GM21381 (cell line): ENCODE results near the gene NOSIP.

ENCODE experiments used
- ATAC-seq: cut with Tn5 transposase; IDR thresholded peaks from one replicate; pipeline ENCODE4 v1.9.1; 2021; ENCODE audit warnings: mild to moderate bottlenecking, moderate library complexity; ENCODE audit not compliant: unreplicated experiment

The NOSIP gene

GRCh38 chr19:49574206-49574755, 6.1 kb downstream of the NOSIP start:
- no peak for ATAC-seq

GRCh38 chr19:49573425-49573824, 6.9 kb downstream of the NOSIP start:
- no peak for ATAC-seq

- no peak for ATAC-seq
These were observed 7.3 kb downstream of the NOSIP start for GRCh38 chr19:49573009-49573408.

DNA sequence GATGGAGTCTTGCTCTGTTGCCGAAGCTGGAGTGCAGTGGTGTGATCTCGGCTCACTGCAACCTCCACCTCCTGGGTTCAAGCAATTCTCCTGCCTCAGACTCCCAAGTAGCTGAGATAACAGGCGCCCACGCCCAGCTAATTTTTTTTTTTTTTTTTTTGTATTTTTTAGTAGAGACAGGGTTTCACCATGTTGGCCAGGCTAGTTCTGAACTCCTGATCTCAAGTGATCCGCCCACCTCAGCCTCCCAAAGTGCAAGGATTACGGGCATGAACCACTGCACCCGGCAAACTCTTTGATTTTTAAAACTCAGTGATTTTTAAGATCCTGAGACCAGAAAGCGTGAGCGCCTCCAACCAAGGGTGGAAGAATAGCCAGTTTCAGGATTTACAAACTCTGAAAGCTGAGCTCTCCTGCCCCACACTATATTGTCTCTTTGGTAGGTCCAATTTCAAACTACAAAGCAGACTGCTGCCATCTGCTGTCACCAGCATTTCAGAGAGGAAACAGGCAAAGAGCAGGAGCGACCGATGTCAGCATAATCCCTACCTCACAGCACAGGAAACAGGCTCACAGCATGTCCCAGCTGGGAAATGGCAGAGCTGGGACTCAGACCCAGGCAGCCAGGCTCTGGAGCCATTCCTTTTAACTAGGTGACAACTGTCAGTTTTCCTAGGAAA, 9.2 kb downstream of the NOSIP start:
- no peak for ATAC-seq

GRCh38 chr19:49570138-49570856, 10.1 kb downstream of the NOSIP start:
- no peak for ATAC-seq

DNA sequence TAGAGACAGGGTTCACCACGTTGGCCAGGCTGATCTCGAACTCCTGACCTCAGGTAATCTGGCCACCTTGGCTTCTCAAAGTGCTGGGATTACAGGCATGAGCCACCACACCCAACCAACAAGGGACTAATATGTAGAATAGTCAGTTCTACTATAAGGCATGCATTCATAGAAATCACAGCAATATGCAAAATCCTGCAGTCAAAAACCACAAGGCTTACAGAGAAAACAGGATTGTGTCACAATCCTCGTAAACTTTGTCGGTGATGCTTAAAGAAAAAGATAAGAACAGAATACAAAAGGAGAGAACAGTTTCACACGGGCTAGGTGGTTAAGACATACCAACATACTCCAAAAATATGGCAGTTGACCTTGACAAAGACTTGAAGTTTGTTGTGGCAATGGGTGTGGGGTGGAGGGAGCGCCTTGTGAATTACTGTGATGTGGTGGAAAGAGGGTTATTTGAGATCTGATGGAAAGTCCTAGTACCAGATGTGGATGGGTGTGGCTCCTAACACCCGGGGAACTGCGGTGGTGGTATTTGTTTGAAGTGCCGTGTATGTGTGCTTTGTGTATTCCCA, 12.4 kb downstream of the NOSIP start:
- no peak for ATAC-seq

GRCh38 chr19:49566302-49566701, 14.1 kb downstream of the NOSIP start:
- ATAC-seq: no peak

DNA sequence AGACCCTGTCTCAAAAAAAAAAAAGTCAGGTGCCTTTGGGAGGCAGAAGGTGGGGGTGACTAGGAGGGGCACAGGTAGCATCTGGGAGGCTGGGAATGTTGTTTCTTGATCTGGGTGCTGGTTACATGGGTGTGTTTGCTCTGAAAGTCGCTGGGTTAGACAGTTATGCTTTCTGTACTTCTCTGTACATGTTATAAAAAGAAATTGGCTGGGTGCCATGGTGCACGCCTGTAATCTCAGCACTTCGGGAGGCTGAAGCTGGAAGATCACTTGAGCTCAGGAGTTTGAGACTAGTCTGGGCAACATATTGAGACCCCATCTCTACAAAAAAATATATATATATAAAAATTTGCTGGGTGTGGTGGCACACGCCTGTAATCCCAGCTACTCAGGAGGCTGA, 15.1 kb downstream of the NOSIP start:
- no peak for ATAC-seq

- ATAC-seq: no peak
These were observed 15.7 kb downstream of the NOSIP start for GRCh38 chr19:49564616-49565045.

DNA sequence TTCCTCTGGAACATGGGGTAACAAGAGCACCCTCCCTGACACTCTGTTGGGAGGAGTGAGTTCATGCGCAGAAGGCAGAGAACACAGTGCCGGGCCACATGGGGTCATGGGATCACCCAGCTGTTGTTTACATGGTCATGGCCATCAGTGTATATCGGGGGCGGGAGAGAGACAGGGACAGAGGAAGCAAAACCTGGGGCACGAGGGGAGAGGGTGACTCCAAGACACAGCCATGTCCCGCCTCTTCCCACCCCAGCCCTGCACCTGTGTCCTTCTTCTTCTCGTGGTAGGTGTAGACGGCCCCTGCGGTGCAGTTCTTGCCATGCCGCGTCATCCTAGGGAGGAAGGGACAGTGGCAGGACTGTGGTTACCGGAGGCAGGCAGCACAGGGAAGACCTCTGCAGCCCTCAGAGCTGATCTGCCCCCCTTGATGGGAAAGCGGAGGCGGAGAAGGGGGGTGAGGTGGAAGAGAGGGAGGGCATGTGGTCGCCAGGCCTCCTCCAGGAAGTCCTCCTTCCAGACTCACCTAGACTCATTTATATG, 19.9 kb downstream of the NOSIP start:
- no peak for ATAC-seq

GRCh38 chr19:49559928-49560327, 20.4 kb downstream of the NOSIP start:
- ATAC-seq: no peak

GRCh38 chr19:49559443-49559842, 20.9 kb downstream of the NOSIP start:
- ATAC-seq: no peak

GRCh38 chr19:49558591-49558990, 21.8 kb downstream of the NOSIP start:
- no peak for ATAC-seq

DNA sequence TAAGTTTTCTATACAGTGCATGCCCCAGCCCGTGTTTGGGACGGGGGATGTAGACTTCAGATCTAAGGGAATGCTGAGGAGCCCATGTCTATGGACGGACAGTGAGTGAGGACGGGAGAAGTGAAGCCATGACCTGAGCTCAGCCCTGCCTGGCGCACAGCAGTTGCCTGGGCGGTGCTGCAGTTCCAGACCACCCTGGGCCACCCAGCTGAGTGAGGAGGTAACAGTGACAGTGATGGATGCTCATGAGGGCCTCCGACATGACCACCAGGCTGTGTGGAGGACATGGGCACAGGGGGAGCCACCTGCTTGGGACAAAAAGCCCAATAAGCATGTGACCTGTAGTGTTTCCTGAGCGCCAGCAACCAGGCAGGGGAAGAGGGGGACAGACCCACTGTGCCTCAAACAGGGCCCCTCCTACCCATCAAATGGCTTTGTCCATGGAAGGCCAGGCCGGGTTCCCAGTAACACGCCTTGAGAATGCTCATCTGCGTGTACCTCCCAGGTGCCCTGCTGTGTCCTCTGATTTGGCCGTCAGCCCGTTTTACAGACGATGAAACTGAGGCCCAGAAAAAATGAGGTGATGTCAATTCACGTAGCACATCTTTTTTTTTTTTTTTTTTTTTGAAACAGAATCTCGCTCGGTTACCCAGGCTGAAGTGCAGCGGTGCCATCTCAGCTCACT, 22.6 kb downstream of the NOSIP start:
- ATAC-seq: no peak

GRCh38 chr19:49556412-49557398, 23.7 kb downstream of the NOSIP start:
- ATAC-seq: no peak

DNA sequence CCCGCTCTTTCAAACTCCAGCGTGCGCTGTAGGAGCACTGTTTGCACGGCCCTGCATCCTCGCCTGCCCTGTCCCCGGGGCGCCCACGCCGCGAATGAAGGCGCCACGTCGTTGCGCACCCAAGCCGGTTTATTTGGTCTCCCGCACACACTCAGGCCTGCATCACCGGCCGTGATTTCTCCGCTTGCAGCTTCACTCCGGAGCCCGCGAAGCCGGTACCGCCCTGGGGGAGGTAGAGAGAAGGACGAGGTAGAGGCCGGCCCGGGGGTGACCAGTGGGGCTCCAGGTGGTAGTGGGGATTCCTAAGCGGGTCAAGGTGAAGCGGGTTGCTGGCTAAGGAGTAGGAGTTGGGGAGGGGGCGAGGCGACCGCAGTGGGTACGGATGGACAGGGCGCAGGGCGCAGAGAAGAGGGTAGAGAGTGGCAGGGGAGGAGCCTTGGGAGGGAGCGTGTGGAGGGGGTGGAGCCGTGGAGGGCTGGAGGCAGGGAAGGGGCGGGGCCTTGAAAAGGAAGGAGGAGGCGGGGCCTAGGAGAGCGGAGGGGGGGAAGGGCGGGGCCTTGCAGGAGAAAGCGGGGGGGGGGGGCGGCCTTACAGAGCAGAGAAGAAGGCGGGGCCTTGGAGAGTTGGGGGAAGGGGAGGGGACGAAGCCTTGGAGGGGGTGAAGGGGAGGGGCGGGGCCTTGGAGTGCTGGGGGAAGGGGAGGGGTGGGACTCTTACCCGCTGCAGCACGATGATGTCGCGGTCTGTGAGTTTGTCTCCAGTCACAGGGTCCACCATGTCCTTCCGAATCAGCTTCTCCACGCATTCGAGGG, 24.6 kb downstream of the NOSIP start:
- no peak for ATAC-seq

DNA sequence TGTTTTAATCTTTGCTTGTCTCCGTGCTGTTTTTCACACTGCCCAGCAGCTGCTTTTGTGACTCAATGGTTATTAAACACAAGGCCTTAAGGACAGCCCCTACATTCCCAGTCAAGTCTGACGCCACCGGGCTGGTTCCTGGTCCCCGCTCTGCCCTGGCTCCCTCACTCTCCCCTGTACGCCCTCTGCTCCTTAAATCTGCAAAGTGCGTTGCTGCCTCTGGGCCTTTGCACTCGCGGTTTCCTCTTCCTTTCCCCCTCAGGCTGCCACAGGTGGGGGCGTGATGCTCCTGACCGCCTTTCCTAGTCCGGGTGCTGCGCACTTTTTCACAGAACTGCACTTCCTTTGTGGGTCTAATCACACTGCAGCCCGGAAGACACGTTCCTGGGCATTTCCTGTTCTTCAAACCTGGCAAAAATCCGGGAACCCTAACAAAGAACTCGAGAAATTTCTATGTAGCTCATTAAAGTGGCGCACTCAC, 25.6 kb downstream of the NOSIP start:
- ATAC-seq: no peak

DNA sequence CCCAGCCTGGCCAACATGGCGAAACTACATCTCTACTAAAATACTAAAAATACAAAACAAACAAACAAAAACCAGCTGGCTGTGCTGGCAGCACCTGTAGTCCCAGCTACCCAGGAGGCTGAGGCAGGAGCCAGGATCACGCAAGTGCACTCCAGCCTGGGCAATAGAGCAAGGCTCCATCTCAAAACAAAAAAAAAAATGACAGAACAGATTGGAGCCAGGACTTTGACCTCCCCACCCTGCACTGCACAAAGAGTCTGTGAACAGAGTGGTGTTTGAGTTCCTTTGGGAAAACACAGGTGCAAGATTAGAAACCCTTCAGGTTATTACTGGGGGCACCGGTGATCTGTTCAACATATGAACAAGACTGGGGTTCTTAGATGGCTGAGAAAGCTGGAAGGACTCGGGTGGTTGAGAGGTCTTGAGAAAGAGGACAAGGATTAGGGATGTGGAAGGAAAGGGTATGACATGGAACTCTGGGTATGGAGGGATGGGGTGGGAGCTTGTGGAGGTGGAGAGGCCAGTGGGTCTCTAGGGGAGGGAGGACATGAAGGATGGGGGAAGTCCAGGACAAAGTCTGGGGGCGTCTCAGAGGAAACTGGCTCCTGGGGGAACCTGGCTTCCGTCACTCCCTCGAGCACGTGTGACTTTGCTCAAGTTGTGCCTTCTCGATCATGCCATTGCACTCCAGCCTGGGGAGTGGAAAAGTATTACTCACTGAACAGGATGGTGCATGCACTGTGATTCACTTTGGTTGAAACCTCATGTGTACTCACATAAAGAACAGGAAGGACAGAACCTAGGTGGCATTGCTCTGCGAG, 26.7 kb downstream of the NOSIP start:
- no peak for ATAC-seq
